HepG2 (cell line): Measurements from ENCODE around the gene TRIM54. TPM values are rescaled to one million over a fixed set of nuclear protein-coding genes. Genes with fewer than 3 reads are reported as not detected.

ENCODE experiments used
- ATF7-NPFF ChIP-seq: sonication (generic); formaldehyde crosslinking; IDR thresholded peaks from 2 replicates; pipeline ENCODE4 v1.8.1; 2023; ENCODE audit warnings: mild to moderate bottlenecking, low read depth, missing genetic modification reagents, moderate library complexity
- EP300 ChIP-seq, 3 experiments: sonication (generic) in 1 of 3; formaldehyde crosslinking in 1 of 3; IDR thresholded peaks; 2 replicates each; pipeline versions ENCODE4 v1.5.1 to v1.6.1; 2011 to 2020; ENCODE audit warnings: low read depth in 2 of 3, low read length in 2 of 3, borderline replicate concordance in 1 of 3, improper control_type of control experiment in 1 of 3, mild to moderate bottlenecking in 1 of 3, missing genetic modification reagents in 1 of 3, moderate library complexity in 1 of 3
- GRHL1 ChIP-seq: sonication (generic); formaldehyde crosslinking; conservative IDR thresholded peaks from 2 replicates; pipeline ENCODE4 v1.8.0; 2022; ENCODE audit warnings: missing genetic modification reagents
- JDP2 ChIP-seq: sonication (generic); formaldehyde crosslinking; IDR thresholded peaks from 2 replicates; pipeline ENCODE4 v1.8.1; 2022; ENCODE audit warnings: missing genetic modification reagents, borderline replicate concordance
- KDM1A ChIP-seq: IDR thresholded peaks from 2 replicates; pipeline ENCODE4 v1.6.1; 2016; ENCODE audit warnings: missing compliant biosample characterization
- LBX2 ChIP-seq: sonication (generic); formaldehyde crosslinking; IDR thresholded peaks from 2 replicates; pipeline ENCODE4 v1.5.0; 2020; ENCODE audit warnings: missing genetic modification reagents, mild to moderate bottlenecking, borderline replicate concordance
- MAFF ChIP-seq: IDR thresholded peaks from 2 replicates; pipeline ENCODE4 v1.6.1; 2011; ENCODE audit warnings: low read depth, low read length, improper control_type of control experiment
- MAFG ChIP-seq: sonication (generic); formaldehyde crosslinking; IDR thresholded peaks from 2 replicates; pipeline ENCODE4 v1.5.1; 2020; ENCODE audit warnings: mild to moderate bottlenecking, missing genetic modification reagents
- MAFK ChIP-seq, 2 experiments: IDR thresholded peaks in 1 of 2; conservative IDR thresholded peaks in 1 of 2; 2 replicates each; pipeline ENCODE4 v1.6.1; 2011; ENCODE audit warnings: improper control_type of control experiment in 2 of 2, low read length in 2 of 2
- MTA1 ChIP-seq: sonication (generic); formaldehyde crosslinking; IDR thresholded peaks from 2 replicates; pipeline ENCODE4 v1.4.0; 2020; ENCODE audit warnings: missing genetic modification reagents, mild to moderate bottlenecking, borderline replicate concordance
- NFIB ChIP-seq: sonication (generic); formaldehyde crosslinking; IDR thresholded peaks from 2 replicates; pipeline ENCODE4 v1.9.0; 2021; ENCODE audit warnings: missing genetic modification reagents, mild to moderate bottlenecking, borderline replicate concordance
- NPAS2 ChIP-seq: sonication (generic); formaldehyde crosslinking; IDR thresholded peaks from 2 replicates; pipeline ENCODE4 v1.8.0; 2022; ENCODE audit warnings: mild to moderate bottlenecking, missing genetic modification reagents, borderline replicate concordance
- POLR2G ChIP-seq: fragments of 200-400 bp; formaldehyde crosslinking; IDR thresholded peaks from 2 replicates; pipeline ENCODE4 v1.6.1; 2018; ENCODE audit warnings: mild to moderate bottlenecking, low read depth, low read length, moderate library complexity
- RBAK ChIP-seq: sonication (generic); formaldehyde crosslinking; IDR thresholded peaks from 2 replicates; pipeline ENCODE4 v1.5.1; 2020; ENCODE audit warnings: mild to moderate bottlenecking, missing genetic modification reagents
- RBM39 ChIP-seq: fragments of 200-400 bp; formaldehyde crosslinking; IDR thresholded peaks from one replicate; pipeline ENCODE4 v1.6.1; 2018; ENCODE audit warnings: antibody characterized with exemption, mild to moderate bottlenecking, low read depth, low read length; ENCODE audit not compliant: poor library complexity, severe bottlenecking
- SALL1 ChIP-seq: sonication (generic); formaldehyde crosslinking; IDR thresholded peaks from 2 replicates; pipeline ENCODE4 v1.8.0; 2022; ENCODE audit warnings: mild to moderate bottlenecking, missing genetic modification reagents
- SAP130 ChIP-seq: IDR thresholded peaks from 2 replicates; pipeline ENCODE4 v1.6.1; 2016; ENCODE audit warnings: low read depth
- TRIM22 ChIP-seq: fragments of 450-650 bp; IDR thresholded peaks from 2 replicates; pipeline ENCODE4 v1.6.1; 2017
- ZMAT3 ChIP-seq: sonication (generic); formaldehyde crosslinking; conservative IDR thresholded peaks from 2 replicates; pipeline ENCODE4 v1.7.0; 2021; ENCODE audit warnings: missing genetic modification reagents
- ZNF225 ChIP-seq: sonication (generic); formaldehyde crosslinking; IDR thresholded peaks from 2 replicates; pipeline ENCODE4 v1.4.0; 2020; ENCODE audit warnings: mild to moderate bottlenecking, missing genetic modification reagents
- polyA plus RNA-seq, 8 experiments: library from polyadenylated mRNA; depleted of rRNA in 3 of 8; stranded (reverse) in 7 of 8; unstranded in 1 of 8; fragments of >200 nt; fragmentation: Illumina TruSeq in 4 of 8; extraction: Trizol in 4 of 8; gene quantifications; 2 replicates each; pipeline versions ENCODE4 v1.2.1 to v1.2.3, GENCODE V29; 2011 to 2016; ENCODE audit warnings: low read depth in 4 of 8, missing spikeins in 1 of 8, mixed read lengths in 1 of 8; ENCODE audit not compliant: insufficient read depth in 1 of 8
- total RNA-seq, 5 experiments: library from RNA; depleted of rRNA; stranded (reverse); fragments of >200 nt; fragmentation: Illumina TruSeq; extraction: Trizol; gene quantifications; 2 replicates each; pipeline ENCODE4 v1.2.3, GENCODE V29; 2016; ENCODE audit warnings: low read depth in 1 of 5
- TF ChIP-seq, protein P1 (sequence below): sonication (generic); formaldehyde crosslinking; IDR thresholded peaks from 2 replicates; pipeline ENCODE4 v1.5.0; 2020; ENCODE audit warnings: mild to moderate bottlenecking, missing genetic modification reagents

TRIM54 gene
- total and polyA plus RNA-seq, 2 of the 13 experiments (the other 11 are each of a cell fraction or from before 2014, with no cell fraction given): 0.07 to 0.13 TPM

GRCh38 chr2:27282892-27283291, 663 bp downstream of the TRIM54 start (continued):
- TF ChIP-seq MTA1 (CRISPR knock-in tag) (0 out of 2 replicates have a peak, but pooled peaks have one; percentile 40), ATF7-NPFF (CRISPR knock-in tag) (no peak), MAFK (conservative IDR thresholded peaks at IDR 0.05 in 1 of 2, IDR thresholded peaks at IDR 0.05 in 1 of 2; ENCODE audit: low read length in 2 of 2) (peak; percentile 42 to 70), SAP130 (CRISPR knock-in tag) (peak; percentile 32; the same call in 1 of the 2 replicates), GRHL1 (CRISPR knock-in tag) (no peak), LBX2 (CRISPR knock-in tag) (no peak), ZNF225 (CRISPR knock-in tag) (peak; percentile 53; the same call in 1 of the 2 replicates), POLR2G (0 out of 2 replicates have a peak, but pooled peaks have one; percentile 27), JDP2 (CRISPR knock-in tag) (no peak), NPAS2 (CRISPR knock-in tag) (no peak), KDM1A (0 out of 2 replicates have a peak, but pooled peaks have one; percentile 16), RBAK (CRISPR knock-in tag) (no peak), MAFF (peak; percentile 55; the same call in 1 of the 2 replicates), MAFG (0 out of 2 replicates have a peak, but pooled peaks have one; percentile 4), ZMAT3 (no peak), RBM39 (no peak), TRIM22 (no peak), NFIB (no peak), SALL1 (CRISPR knock-in tag) (0 out of 2 replicates have a peak, but pooled peaks have one; percentile 11), EP300 (IDR thresholded peaks at IDR 0.05; ENCODE audit: low read depth in 2 of 2, low read length in 2 of 2) (0 out of 4 replicates have a peak, but pooled peaks of 1 of the 2 experiments have one; percentile 4), EP300 (CRISPR knock-in tag; IDR thresholded peaks at IDR 0.05; ENCODE audit: borderline replicate concordance) (0 out of 2 replicates have a peak, but pooled peaks have one; percentile 7)
- TF ChIP-seq, protein P1, sequence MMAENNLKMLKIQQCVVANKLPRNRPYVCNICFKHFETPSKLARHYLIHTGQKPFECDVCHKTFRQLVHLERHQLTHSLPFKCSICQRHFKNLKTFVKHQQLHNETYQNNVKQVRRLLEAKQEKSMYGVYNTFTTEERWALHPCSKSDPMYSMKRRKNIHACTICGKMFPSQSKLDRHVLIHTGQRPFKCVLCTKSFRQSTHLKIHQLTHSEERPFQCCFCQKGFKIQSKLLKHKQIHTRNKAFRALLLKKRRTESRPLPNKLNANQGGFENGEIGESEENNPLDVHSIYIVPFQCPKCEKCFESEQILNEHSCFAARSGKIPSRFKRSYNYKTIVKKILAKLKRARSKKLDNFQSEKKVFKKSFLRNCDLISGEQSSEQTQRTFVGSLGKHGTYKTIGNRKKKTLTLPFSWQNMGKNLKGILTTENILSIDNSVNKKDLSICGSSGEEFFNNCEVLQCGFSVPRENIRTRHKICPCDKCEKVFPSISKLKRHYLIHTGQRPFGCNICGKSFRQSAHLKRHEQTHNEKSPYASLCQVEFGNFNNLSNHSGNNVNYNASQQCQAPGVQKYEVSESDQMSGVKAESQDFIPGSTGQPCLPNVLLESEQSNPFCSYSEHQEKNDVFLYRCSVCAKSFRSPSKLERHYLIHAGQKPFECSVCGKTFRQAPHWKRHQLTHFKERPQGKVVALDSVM (CRISPR knock-in tag): no peak
